HuH-7.5 (cell line): ENCODE measurements around the gene MC1R.
"Not testable (repeated sequence)": the region's sequence is repeated elsewhere in the genome, so short reads cannot be mapped to it uniquely, and the experiment has no call there.

Experiments
- DNase-seq: peaks from one replicate; pipeline ENCODE4 v3.0.0; 2011; ENCODE audit warnings: low spot score

Gene MC1R

DNA sequence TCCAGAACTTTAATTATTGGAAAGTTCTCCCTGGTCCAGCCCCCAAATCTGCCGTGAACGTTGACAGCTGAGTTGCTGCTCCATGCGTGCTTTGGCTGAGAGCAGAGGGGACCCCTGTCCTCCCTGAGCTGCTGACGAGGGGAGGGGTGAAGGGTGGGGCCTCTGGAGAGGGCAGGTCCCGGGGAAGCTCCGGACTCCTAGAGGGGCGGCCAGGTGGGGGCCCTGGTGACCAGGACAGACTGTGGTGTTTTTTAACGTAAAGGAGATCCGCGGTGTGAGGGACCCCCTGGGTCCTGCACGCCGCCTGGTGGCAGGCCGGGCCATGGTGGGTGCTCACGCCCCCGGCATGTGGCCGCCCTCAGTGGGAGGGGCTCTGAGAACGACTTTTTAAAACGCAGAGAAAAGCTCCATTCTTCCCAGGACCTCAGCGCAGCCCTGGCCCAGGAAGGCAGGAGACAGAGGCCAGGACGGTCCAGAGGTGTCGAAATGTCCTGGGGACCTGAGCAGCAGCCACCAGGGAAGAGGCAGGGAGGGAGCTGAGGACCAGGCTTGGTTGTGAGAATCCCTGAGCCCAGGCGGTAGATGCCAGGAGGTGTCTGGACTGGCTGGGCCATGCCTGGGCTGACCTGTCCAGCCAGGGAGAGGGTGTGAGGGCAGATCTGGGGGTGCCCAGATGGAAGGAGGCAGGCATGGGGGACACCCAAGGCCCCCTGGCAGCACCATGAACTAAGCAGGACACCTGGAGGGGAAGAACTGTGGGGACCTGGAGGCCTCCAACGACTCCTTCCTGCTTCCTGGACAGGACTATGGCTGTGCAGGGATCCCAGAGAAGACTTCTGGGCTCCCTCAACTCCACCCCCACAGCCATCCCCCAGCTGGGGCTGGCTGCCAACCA lies at the start of gene MC1R:
Gene MC1R (plus strand): TSS at position 410 of the 895 bp plus-strand sequence. CDS start 397 bp downstream, at position 807.
- peak; percentile 95 for DNase-seq

DNA sequence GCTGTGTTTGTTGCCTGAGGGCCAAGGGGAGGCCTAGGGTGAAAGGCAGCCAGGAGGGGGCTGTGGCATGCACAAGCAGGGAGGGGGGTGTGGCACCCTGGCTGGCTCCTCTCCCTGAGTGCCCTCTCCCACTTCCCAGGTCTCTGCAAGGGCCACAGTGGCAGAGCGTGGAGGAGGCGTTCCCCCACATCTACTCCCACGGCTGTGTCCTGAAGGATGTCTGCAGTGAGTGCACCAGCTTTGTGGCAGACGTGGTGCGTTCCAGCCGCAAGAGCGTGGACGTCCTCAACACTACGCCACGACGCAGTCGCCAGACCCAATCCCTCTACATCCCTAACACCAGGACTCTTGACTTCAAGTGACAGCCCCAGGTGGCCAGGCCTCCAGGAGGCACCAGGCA lies 48.8 kb upstream of the MC1R start:
- DNase-seq = no peak

DNA sequence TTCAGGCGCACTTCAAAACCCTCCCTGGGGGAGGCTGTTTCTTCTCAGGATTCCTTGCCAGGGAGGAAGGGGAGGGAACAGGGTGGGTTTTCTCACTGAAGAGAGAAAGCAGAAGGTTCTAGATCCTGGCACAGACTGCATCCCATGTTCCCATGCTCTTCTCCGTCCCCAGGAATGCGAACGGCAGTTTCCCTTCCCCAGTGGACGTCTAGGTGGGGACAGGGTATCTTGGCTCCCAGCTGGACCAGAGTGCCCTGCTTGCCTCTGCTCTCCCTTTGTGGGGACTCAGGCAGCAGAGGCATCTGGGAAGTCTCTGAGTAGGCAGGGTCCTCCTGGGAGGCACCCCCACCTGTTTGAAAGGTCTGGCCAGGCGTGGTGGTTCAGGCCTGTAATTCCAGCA lies 48.2 kb upstream of the MC1R start:
- DNase-seq = no peak

DNA sequence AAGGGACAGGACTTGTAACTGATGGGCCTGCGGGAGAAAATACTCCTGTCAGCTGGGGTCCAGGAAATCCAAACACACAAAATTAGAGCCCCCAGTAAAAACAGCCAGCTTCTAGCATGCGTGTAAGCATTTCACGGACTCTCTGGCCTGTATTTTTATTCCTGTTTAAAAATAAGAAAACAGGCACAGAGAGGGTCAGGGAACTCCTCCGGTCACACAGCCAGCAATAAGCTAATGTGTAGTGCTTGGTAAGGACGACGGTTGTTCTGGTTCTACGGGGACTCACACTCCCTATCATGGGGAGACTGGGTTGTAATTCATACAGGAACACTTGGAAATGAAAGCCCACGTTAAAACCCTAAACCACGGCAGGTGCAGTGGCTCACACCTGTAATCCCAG lies 46.8 kb upstream of the MC1R start:
- no peak for DNase-seq

DNA sequence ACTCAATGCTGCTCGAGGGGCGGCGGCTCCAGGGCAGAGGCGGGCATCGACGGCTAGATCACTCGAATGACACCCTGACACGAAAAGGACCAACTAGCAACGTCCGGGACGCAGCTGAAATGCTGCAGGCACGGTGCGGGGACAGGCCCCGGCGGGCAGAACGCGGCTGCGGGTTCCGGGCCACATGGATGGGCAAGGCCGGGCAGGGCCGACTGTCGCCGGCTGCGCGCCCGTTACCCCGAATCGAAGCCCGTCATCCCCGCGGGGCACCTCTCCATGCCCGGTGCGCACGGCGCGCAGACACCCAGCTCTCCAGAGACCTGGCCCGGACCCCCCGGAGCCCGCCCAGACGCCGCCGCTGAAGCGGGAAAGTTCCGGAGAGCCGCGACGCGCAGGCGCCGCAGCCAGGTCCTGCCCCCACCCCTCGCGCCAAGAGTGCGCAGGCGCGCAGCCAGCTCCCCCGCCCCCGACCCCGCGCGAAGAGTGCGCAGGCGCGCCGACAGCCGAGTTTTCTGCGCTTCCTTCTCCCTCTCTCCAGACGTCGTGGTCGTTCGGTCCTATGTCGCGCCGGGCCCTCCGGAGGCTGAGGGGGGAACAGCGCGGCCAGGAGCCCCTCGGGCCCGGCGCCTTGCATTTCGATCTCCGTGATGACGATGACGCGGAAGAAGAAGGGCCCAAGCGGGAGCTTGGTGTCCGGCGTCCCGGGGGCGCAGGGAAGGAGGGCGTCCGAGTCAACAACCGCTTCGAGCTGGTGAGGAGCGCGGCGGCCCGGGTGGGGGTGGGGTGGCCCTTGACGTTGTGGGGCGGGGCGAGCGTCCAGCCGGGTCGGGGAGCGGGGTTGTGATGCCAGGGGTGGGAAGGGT lies 45.3 kb upstream of the MC1R start, which contains the start of gene TCF25:
Gene TCF25 (plus strand): TSS at position 484 of the 863 bp plus-strand sequence. CDS start 76 bp downstream, at position 560.
- DNase-seq = peak; percentile 96

DNA sequence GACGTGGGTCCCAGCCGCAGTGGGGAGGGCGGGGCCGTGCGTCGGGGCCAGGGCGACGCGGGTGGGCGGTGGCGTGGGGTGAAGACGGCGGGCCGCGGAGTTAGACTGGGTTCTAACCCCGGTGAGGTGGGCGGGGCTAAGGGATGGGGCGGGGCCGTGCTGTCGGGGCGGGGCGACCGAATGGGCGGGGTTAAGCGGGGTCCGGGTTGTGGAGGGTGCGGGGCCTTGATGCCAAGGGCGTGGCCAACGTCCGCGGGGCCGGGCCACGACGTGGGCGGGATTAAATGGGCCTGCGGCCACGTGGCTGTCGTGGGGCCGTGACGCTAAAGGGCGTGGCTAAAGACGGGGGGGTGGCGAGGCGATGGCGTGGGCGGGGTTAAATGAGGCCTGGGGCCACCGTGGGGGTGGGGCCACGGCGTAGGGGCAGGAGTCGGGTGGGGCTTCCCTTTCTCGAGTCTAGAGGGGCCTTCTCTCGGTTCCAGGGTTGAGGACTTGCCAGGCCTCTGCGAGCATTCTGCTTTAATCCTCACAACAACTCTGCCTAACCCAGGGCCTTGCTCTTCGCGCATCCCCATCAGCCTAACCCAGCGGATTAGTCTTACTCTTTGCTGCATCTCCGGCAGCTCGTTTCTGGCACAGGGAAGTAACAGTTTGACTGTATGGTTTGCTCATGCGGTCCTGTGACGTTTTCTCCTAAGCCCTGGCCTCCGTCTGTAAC lies 44.5 kb upstream of the MC1R start:
- DNase-seq = peak; percentile 97

GRCh38 chr16:89879123-89879522 lies 39.5 kb upstream of the MC1R start:
- DNase-seq = not testable (repeated sequence)

- no peak for DNase-seq
These were observed 37.9 kb upstream of the MC1R start for GRCh38 chr16:89880477-89881367.

- no peak for DNase-seq
These were observed 37.3 kb upstream of the MC1R start for GRCh38 chr16:89881368-89881730.

GRCh38 chr16:89883346-89884040 lies 35.2 kb upstream of the MC1R start:
- DNase-seq = no peak

- no peak for DNase-seq
These were observed 34.6 kb upstream of the MC1R start for GRCh38 chr16:89884041-89884421.

- DNase-seq = no peak
These were observed 31.4 kb upstream of the MC1R start for GRCh38 chr16:89887243-89887642.

- DNase-seq = no peak
These were observed 28.5 kb upstream of the MC1R start for GRCh38 chr16:89890200-89890599.

- no peak for DNase-seq
These were observed 27.6 kb upstream of the MC1R start for GRCh38 chr16:89890886-89891657.

- DNase-seq = no peak
These were observed 26.5 kb upstream of the MC1R start for GRCh38 chr16:89892055-89892630.

DNA sequence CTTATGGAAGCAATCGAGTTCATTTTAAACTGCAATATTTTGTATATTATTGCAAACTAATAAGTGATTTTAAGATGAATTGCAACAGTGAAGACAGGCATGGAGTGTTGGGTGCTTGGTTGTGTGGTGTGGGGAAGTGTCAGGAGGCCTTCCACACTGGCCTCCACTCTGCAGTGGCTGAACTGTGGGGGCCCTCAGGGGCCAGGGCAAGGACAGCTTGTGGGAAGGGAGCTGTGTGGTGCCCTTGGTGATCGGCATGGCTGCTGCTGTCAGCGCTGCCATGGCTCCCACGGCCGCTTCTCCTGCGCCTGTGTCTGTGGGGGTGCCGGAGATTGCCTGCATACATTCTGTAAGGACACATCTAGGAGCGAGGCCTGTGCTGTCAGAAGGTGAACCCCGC lies 26.0 kb upstream of the MC1R start:
- no peak for DNase-seq

DNA sequence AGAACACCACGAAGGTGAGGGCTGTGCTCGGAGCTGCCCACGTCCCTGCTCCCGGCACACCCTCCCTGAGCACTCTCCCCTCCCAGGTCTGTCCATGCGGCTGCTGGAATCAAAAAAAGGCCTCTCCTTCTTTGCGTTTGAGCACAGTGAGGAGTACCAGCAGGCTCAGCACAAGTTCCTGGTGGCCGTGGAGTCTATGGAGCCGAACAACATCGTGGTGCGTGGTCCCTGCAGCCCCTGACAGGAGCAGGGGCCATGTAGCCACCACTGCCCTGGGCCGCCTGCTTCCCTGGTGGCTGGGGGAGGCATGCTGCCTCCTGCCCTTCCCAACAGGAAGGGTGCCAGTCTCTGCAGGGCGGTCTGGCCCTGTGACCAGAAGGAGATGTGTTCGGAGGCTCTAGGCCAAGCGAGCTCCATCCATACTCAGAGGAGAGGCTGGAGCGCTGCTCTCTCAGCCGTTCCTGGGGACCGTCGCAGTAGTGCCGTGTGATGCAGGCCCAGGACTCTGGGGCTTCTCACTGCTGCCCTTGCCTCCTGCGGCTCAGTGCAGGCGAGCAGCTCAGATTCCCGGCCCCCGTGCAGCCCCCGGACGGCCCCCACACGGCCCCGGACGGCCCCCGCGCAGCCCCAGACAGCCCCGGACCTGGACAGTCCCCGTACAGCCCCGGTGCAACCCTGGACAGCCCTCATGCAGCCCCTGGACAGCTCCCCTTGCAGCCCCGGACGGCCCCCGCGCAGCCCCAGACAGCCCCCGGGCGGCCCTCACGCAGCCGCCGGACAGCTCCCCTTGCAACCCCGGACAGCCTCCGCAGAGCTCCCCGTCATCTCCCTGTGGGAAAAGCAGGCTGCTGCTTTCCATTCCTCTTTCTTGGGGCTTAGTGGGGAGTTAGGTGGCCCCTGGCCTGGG lies 24.8 kb upstream of the MC1R start:
- DNase-seq = no peak

GRCh38 chr16:89895482-89896250 lies 23.0 kb upstream of the MC1R start:
- DNase-seq = no peak
